CD4-positive, alpha-beta T cell (primary cell): ENCODE results near the gene ZNF516. TPM values are rescaled to one million over a fixed set of nuclear protein-coding genes. Genes with fewer than 3 reads are reported as not detected.

Experiments used
- ATAC-seq: fragments of 200-7000 bp; cut with Tn5 transposase; one replicate; pipeline ENCODE4 v1.10.0; 2022; ENCODE audit warnings: mild to moderate bottlenecking; ENCODE audit not compliant: poor library complexity
- CTCF ChIA-PET: fragments of 350-600 bp; sonication (Branson Sonifier 250); formaldehyde crosslinking; loops from one replicate; lab custom pipeline; 2021; ENCODE audit warnings: antibody characterized with exemption, inconsistent platforms; lab: Charles Lee
- POLR2A ChIA-PET: fragments of 350-600 bp; sonication (Branson Sonifier 250); formaldehyde crosslinking; loops from one replicate; lab custom pipeline; 2021; ENCODE audit warnings: antibody characterized with exemption, inconsistent platforms; lab: Charles Lee
- DNase-seq, 14 experiments: peaks; one replicate each; pipeline ENCODE4 v3.0.0-alpha.2; 2013 to 2020; ENCODE audit warnings: mixed read lengths in 2 of 14
- H3K27ac ChIP-seq, 2 donors: one replicate each; pipeline versions ENCODE4 v1.5.1 to v1.7.0; 2013; ENCODE audit warnings: low read length in 2 of 2, low read depth in 1 of 2, mild to moderate bottlenecking in 1 of 2
- H3K27me3 ChIP-seq, 2 experiments: 1 replicate in 1 of 2; 2 replicates in 1 of 2; pipeline versions ENCODE4 v1.6.1 to v1.7.0; 2013; ENCODE audit warnings: low read length in 2 of 2, control low read depth in 1 of 2, mild to moderate bottlenecking in 1 of 2, moderate library complexity in 1 of 2; ENCODE audit not compliant: insufficient read depth in 2 of 2, control insufficient read depth in 1 of 2
- H3K36me3 ChIP-seq: one replicate; pipeline ENCODE4 v1.6.1; 2013; ENCODE audit warnings: low read length, control low read depth; ENCODE audit not compliant: insufficient read depth
- H3K4me1 ChIP-seq: one replicate; pipeline ENCODE4 v1.6.1; 2013; ENCODE audit warnings: low read length, control low read depth; ENCODE audit not compliant: insufficient read depth
- H3K4me3 ChIP-seq: one replicate; pipeline ENCODE4 v1.5.1; 2013; ENCODE audit warnings: mild to moderate bottlenecking, low read length, moderate library complexity
- H3K9me3 ChIP-seq, 2 experiments: 1 replicate in 1 of 2; 2 replicates in 1 of 2; pipeline versions ENCODE4 v1.6.1 to v1.7.0; 2013; ENCODE audit warnings: low read length in 2 of 2, mild to moderate bottlenecking in 2 of 2, control low read depth in 1 of 2, moderate library complexity in 1 of 2; ENCODE audit not compliant: control insufficient read depth in 1 of 2, insufficient read depth in 1 of 2
- H3K27ac Mint-ChIP-seq: one replicate; pipeline ENCODE4 v1.8.0; 2020; ENCODE audit warnings: mixed read lengths
- H3K27me3 Mint-ChIP-seq: one replicate; pipeline ENCODE4 v1.8.0; 2021; ENCODE audit warnings: mixed read lengths
- H3K36me3 Mint-ChIP-seq: one replicate; pipeline ENCODE4 v1.8.0; 2021; ENCODE audit warnings: low read depth, mixed read lengths
- H3K4me1 Mint-ChIP-seq: one replicate; pipeline ENCODE4 v1.8.0; 2021; ENCODE audit warnings: low read depth, mixed read lengths
- H3K4me3 Mint-ChIP-seq: one replicate; pipeline ENCODE4 v1.8.0; 2020; ENCODE audit warnings: mild to moderate bottlenecking, mixed read lengths
- H3K9me3 Mint-ChIP-seq: one replicate; pipeline ENCODE4 v1.8.0; 2020; ENCODE audit warnings: mixed read lengths
- CTCF ChIP-seq: fragments of 200-600 bp; IDR thresholded peaks from one replicate; pipeline ENCODE4 v1.8.0; 2022; ENCODE audit warnings: antibody characterized with exemption, mild to moderate bottlenecking
- intact Hi-C, 2 experiments: fragments of 100-400 bp; cut with DNase I in 1 of 2; cut with micrococcal nuclease in 1 of 2; formaldehyde crosslinking; loops; one replicate each; pipeline versions ENCODE4 v1.15.1 to v1.9.0; 2023 to 2025; cut with DNase I, micrococcal nuclease
- total RNA-seq, 174 experiments: library from RNA in 2 of 174; stranded (reverse) in 2 of 174; gene quantifications; one replicate each; pipeline ENCODE4 v1.2.3 and lab custom pipeline; 2021 to 2026

Gene ZNF516
- total RNA-seq, 2 experiments from 2014 or later = 22.4 to 29.3 TPM

- ChIA-PET POLR2A (no interaction called here), CTCF (no interaction called here)
- Histone ChIP-seq H3K27me3 (no peaks in the 10 kb centered on the region), H3K4me1 (peaks cover 4% of the 10 kb centered on the region), H3K9me3 (no peaks in the 10 kb centered on the region), H3K36me3 (peaks cover 2% of the 10 kb centered on the region), H3K4me3 (no peak overlapping the region), H3K27ac (no peak overlapping the region)
- intact Hi-C loops = no loop called here
- ATAC-seq (no peak), DNase-seq (no peak)
- H3K36me3 Mint-ChIP-seq = peaks cover 7% of the 10 kb centered on the region
- no peaks in the 10 kb centered on the region for H3K27me3 Mint-ChIP-seq
- no peak overlapping the region for H3K4me3 Mint-ChIP-seq
- H3K27ac Mint-ChIP-seq = no peak overlapping the region
- peaks cover 26% of the 10 kb centered on the region for H3K4me1 Mint-ChIP-seq
- H3K9me3 Mint-ChIP-seq = no peaks in the 10 kb centered on the region
- TF ChIP-seq CTCF = no peak
Measured at GRCh38 chr18:76459312-76459686, 35.7 kb downstream of the ZNF516 start.

- POLR2A ChIA-PET = no interaction called here
- Mint-ChIP-seq H3K27me3 (no peaks in the 10 kb centered on the region), H3K27ac (no peak overlapping the region), H3K4me3 (no peak overlapping the region), H3K4me1 (peaks cover 26% of the 10 kb centered on the region), H3K36me3 (peaks cover 7% of the 10 kb centered on the region), H3K9me3 (no peaks in the 10 kb centered on the region)
- Histone ChIP-seq H3K36me3 (peaks cover 2% of the 10 kb centered on the region), H3K27ac (no peak overlapping the region), H3K9me3 (no peaks in the 10 kb centered on the region), H3K4me3 (no peak overlapping the region), H3K4me1 (peaks cover 4% of the 10 kb centered on the region), H3K27me3 (no peaks in the 10 kb centered on the region)
- no peak for DNase-seq
- no peak for TF ChIP-seq CTCF
- CTCF ChIA-PET = no interaction called here
- no peak for ATAC-seq
- intact Hi-C loops = no loop called here
Measured at GRCh38 chr18:76458522-76459311, 36.3 kb downstream of the ZNF516 start.

GRCh38 chr18:76457957-76458356, 37.1 kb downstream of the ZNF516 start:
- DNase-seq (no peak), ATAC-seq (no peak)
- H3K4me1 ChIP-seq = peaks cover 4% of the 10 kb centered on the region
- peaks cover 2% of the 10 kb centered on the region for H3K36me3 ChIP-seq
- H3K27me3 ChIP-seq = no peaks in the 10 kb centered on the region
- Mint-ChIP-seq H3K36me3 (peaks cover 7% of the 10 kb centered on the region), H3K27me3 (no peaks in the 10 kb centered on the region), H3K9me3 (no peaks in the 10 kb centered on the region), H3K27ac (no peak overlapping the region), H3K4me3 (no peak overlapping the region), H3K4me1 (peaks cover 26% of the 10 kb centered on the region)
- no peaks in the 10 kb centered on the region for H3K9me3 ChIP-seq
- H3K27ac ChIP-seq = no peak overlapping the region
- intact Hi-C loops = no loop called here
- H3K4me3 ChIP-seq = no peak overlapping the region
- ChIA-PET CTCF (no interaction called here), POLR2A (no interaction called here)
- no peak for TF ChIP-seq CTCF
